Neural crest cell (in vitro differentiated cells): ENCODE measurements around the gene ABCC3. TPM values are rescaled to one million over a fixed set of nuclear protein-coding genes. Genes with fewer than 3 reads are reported as not detected.

ENCODE experiments used
- DNase-seq: peaks from one replicate; pipeline ENCODE4 v3.0.0; 2021; ENCODE audit warnings: low read depth, mixed read lengths, low spot score
- H3K27ac Mint-ChIP-seq: one replicate; pipeline ENCODE4 v1.8.0; 2021; ENCODE audit warnings: mild to moderate bottlenecking, mixed read lengths; ENCODE audit not compliant: unreplicated experiment
- H3K27me3 Mint-ChIP-seq: 2 replicates; pipeline ENCODE4 v1.8.0; 2021; ENCODE audit warnings: low read depth, mild to moderate bottlenecking, mixed read lengths
- H3K36me3 Mint-ChIP-seq: 2 replicates; pipeline ENCODE4 v1.8.0; 2021; ENCODE audit warnings: low read depth, mild to moderate bottlenecking, mixed read lengths
- H3K4me1 Mint-ChIP-seq: 2 replicates; pipeline ENCODE4 v1.8.0; 2021; ENCODE audit warnings: mixed read lengths
- H3K4me3 Mint-ChIP-seq: one replicate; pipeline ENCODE4 v1.8.0; 2021; ENCODE audit warnings: mild to moderate bottlenecking, mixed read lengths
- H3K9me3 Mint-ChIP-seq: 2 replicates; pipeline ENCODE4 v1.8.0; 2021; ENCODE audit warnings: mixed read lengths
- CTCF ChIP-seq: fragments of 200-600 bp; sonication (generic); conservative IDR thresholded peaks from 2 replicates; pipeline ENCODE4 v1.5.0; 2021; ENCODE audit warnings: antibody characterized with exemption, mild to moderate bottlenecking
- total RNA-seq: library from RNA; stranded (reverse); gene quantifications from 2 replicates; pipeline ENCODE4 v1.2.1, GENCODE V29; 2021

ABCC3 gene
- total RNA-seq, 1 donor from 2014 or later = not detected

- no peak overlapping the region for H3K27ac Mint-ChIP-seq
- no peak for TF ChIP-seq CTCF
Observed at GRCh38 chr17:50739098-50739497, 104.4 kb downstream of the ABCC3 start.

More at GRCh38 chr17:50739098-50739497, 104.4 kb downstream of the ABCC3 start:
- Mint-ChIP-seq H3K4me3 (no peak overlapping the region), H3K4me1 (peaks cover 5% of the 10 kb centered on the region), H3K9me3 (no peaks in the 10 kb centered on the region), H3K27me3 (no peaks in the 10 kb centered on the region), H3K36me3 (peaks cover 19% of the 10 kb centered on the region)
- DNase-seq = no peak

Other genes with a start within 250 kb of the ABCC3 start
- 92.3 and 92.7 TPM in 2 replicates for gene LRRC59, start 237.4 kb upstream of the ABCC3 start, total RNA-seq
- gene ACSF2, start 208.7 kb upstream of the ABCC3 start, total RNA-seq = 31.5 and 34.5 TPM in 2 replicates
- 0.19 and 0.27 TPM in 2 replicates for gene CHAD, start 166.0 kb upstream of the ABCC3 start, total RNA-seq
- gene RSAD1, start 156.0 kb upstream of the ABCC3 start, total RNA-seq = 42.4 and 42.9 TPM in 2 replicates
- 1.2 and 1.7 TPM in 2 replicates for gene MYCBPAP, start 126.4 kb upstream of the ABCC3 start, total RNA-seq
- 0.11 TPM in 1 of 2 replicates, not detected in the other for gene EPN3, start 102.1 kb upstream of the ABCC3 start, total RNA-seq
- 24.4 and 25.8 TPM in 2 replicates for gene SPATA20, start 87.7 kb upstream of the ABCC3 start, total RNA-seq
- 1.1 TPM in 2 replicates for gene CACNA1G, start 74.2 kb upstream of the ABCC3 start, total RNA-seq
- gene ANKRD40, start 73.0 kb downstream of the ABCC3 start, total RNA-seq = 62.0 and 64.0 TPM in 2 replicates
- 175 and 188 TPM in 2 replicates for gene LUC7L3, start 84.7 kb downstream of the ABCC3 start, total RNA-seq
- gene ANKRD40CL, start 132.6 kb downstream of the ABCC3 start, total RNA-seq = not detected in 2 replicates
- gene WFIKKN2, start 200.7 kb downstream of the ABCC3 start, total RNA-seq = 0.07 and 0.09 TPM in 2 replicates
- gene TOB1, start 231.5 kb downstream of the ABCC3 start, total RNA-seq = 26.2 and 29.5 TPM in 2 replicates